A549 (cell line): ENCODE measurements around the gene PRLR. TPM values are rescaled to one million over a fixed set of nuclear protein-coding genes. Genes with fewer than 3 reads are reported as not detected.

ENCODE experiments used
- ATAC-seq, 2 experiments: fragments of 200-7000 bp in 1 of 2; fragments of >200 bp in 1 of 2; cut with Nextera tagmentation in 1 of 2; cut with Tn5 transposase in 1 of 2; 3 replicates each; pipeline versions ENCODE4 v1.8.0 to v1.9.1; 2018 to 2020; ENCODE audit warnings: mild to moderate bottlenecking in 1 of 2, moderate library complexity in 1 of 2
- CTCF ChIA-PET: fragments of 300-600 bp; sonication (Branson Sonifier 250); formaldehyde crosslinking; extraction: SDS; loops from one replicate; lab custom pipeline; 2021; ENCODE audit warnings: antibody characterized with exemption, inconsistent platforms; lab: Yijun Ruan, JAX
- POLR2A ChIA-PET: fragments of 350-600 bp; formaldehyde crosslinking; extraction: SDS; loops from one replicate; lab custom pipeline; 2021; ENCODE audit warnings: antibody characterized with exemption, inconsistent platforms; lab: Yijun Ruan, JAX
- DNase-seq, 2 experiments: peaks; one replicate each; pipeline versions ENCODE4 v3.0.0 to v3.0.0-alpha.2; 2011 to 2016; ENCODE audit warnings: low read depth in 1 of 2, low spot score in 1 of 2
- FAIRE-seq: peaks from 2 replicates; lab custom pipeline; 2011; peaks lifted over from hg19 to GRCh38; lab: Jason Lieb, UNC
- H3K27ac ChIP-seq, 2 experiments: fragments of >200 bp; sonication (Bioruptor Twin); formaldehyde crosslinking; 3 replicates each; pipeline ENCODE4 v1.5.1; 2016 to 2017
- H3K4me1 ChIP-seq: fragments of >200 bp; sonication (Bioruptor Twin); formaldehyde crosslinking; 3 replicates; pipeline ENCODE4 v1.6.1; 2016
- H3K4me2 ChIP-seq: fragments of >200 bp; sonication (Bioruptor Twin); formaldehyde crosslinking; 3 replicates; pipeline ENCODE4 v1.6.1; 2016
- H3K4me3 ChIP-seq: fragments of >200 bp; sonication (Bioruptor Twin); formaldehyde crosslinking; 3 replicates; pipeline ENCODE4 v1.5.1; 2016
- H3K9me3 ChIP-seq: fragments of >200 bp; sonication (Bioruptor Twin); formaldehyde crosslinking; 3 replicates; pipeline ENCODE4 v1.6.1; 2016
- CEBPB ChIP-seq, 2 experiments: fragments of >200 bp in 1 of 2; sonication (Bioruptor Twin) in 1 of 2; formaldehyde crosslinking in 1 of 2; IDR thresholded peaks; 2 replicates each; pipeline ENCODE4 v1.6.1; 2012 to 2016
- CHD4 ChIP-seq: fragments of 200-600 bp; sonication (generic); IDR thresholded peaks from 2 replicates; pipeline ENCODE4 v1.6.1; 2016; ENCODE audit warnings: antibody characterized with exemption, mild to moderate bottlenecking, borderline replicate concordance
- FOSB ChIP-seq: fragments of 250-450 bp; sonication (Bioruptor Pico); IDR thresholded peaks from 2 replicates; pipeline ENCODE4 v1.5.0; 2020; ENCODE audit warnings: mild to moderate bottlenecking, moderate library complexity
- FOSL2 ChIP-seq, 2 experiments: fragments of 450-650 bp in 1 of 2; fragments of >200 bp in 1 of 2; sonication (Bioruptor Twin) in 1 of 2; formaldehyde crosslinking; IDR thresholded peaks; 2 replicates each; pipeline versions ENCODE4 v1.5.0 to v1.6.1; 2016 to 2020; ENCODE audit warnings: mild to moderate bottlenecking in 1 of 2, moderate library complexity in 1 of 2
- FOXS1 ChIP-seq: fragments of 250-450 bp; sonication (Bioruptor Pico); IDR thresholded peaks from 2 replicates; pipeline ENCODE4 v1.5.0; 2020; ENCODE audit warnings: mild to moderate bottlenecking, moderate library complexity
- HOXB5 ChIP-seq: fragments of 250-450 bp; sonication (Bioruptor Pico); IDR thresholded peaks from 2 replicates; pipeline ENCODE4 v1.5.0; 2020; ENCODE audit warnings: mild to moderate bottlenecking, moderate library complexity
- KDM1A ChIP-seq: fragments of 200-600 bp; sonication (generic); IDR thresholded peaks from 2 replicates; pipeline ENCODE4 v1.6.1; 2016; ENCODE audit warnings: low read depth, mild to moderate bottlenecking
- MAZ ChIP-seq: fragments of 150-350 bp; IDR thresholded peaks from 2 replicates; pipeline ENCODE4 v1.6.1; 2014; ENCODE audit warnings: antibody characterized with exemption, low read depth, low read length, borderline replicate concordance
- MYC ChIP-seq: IDR thresholded peaks from 2 replicates; pipeline ENCODE4 v1.6.1; 2012; ENCODE audit warnings: mild to moderate bottlenecking, inconsistent platforms, low read length, improper control_type of control experiment, borderline replicate concordance
- POLR2A ChIP-seq: IDR thresholded peaks from 2 replicates; pipeline ENCODE4 v1.6.1; 2012; ENCODE audit warnings: mild to moderate bottlenecking, low read length
- RARB ChIP-seq: fragments of 250-450 bp; sonication (Bioruptor Pico); IDR thresholded peaks from 2 replicates; pipeline ENCODE4 v1.8.0; 2021; ENCODE audit warnings: mild to moderate bottlenecking, moderate library complexity
- RFX5 ChIP-seq: fragments of 450-650 bp; IDR thresholded peaks from 2 replicates; pipeline ENCODE4 v1.7.1; 2014; ENCODE audit warnings: antibody characterized with exemption, mild to moderate bottlenecking, moderate library complexity
- RNF2 ChIP-seq: fragments of 200-600 bp; sonication (generic); IDR thresholded peaks from 2 replicates; pipeline ENCODE4 v1.6.1; 2016; ENCODE audit warnings: low read depth, mild to moderate bottlenecking, antibody characterized with exemption, moderate library complexity, borderline replicate concordance
- TP53 ChIP-seq: fragments of 250-450 bp; sonication (Bioruptor Pico); IDR thresholded peaks from 2 replicates; pipeline ENCODE4 v1.5.0; 2021; ENCODE audit warnings: mild to moderate bottlenecking, moderate library complexity
- ZC3H11A ChIP-seq: fragments of 450-650 bp; IDR thresholded peaks from 2 replicates; pipeline ENCODE4 v1.6.1; 2014; ENCODE audit warnings: antibody characterized with exemption, mild to moderate bottlenecking
- WGBS: methylation state at CpG from one replicate; pipeline ENCODE4 v1.1.6; 2017; ENCODE audit errors: missing lambda C conversion rate; 5-methylcytosine and 5-hydroxymethylcytosine counted together
- polyA plus RNA-seq, 4 experiments: library from polyadenylated mRNA; depleted of rRNA in 3 of 4; stranded (reverse); fragments of >200 nt; fragmentation: RNase III in 1 of 4; extraction: RNeasy Plus Mini Kit Qiagen cat#74134 plus additional on column Dnase treatment in 1 of 4; gene quantifications; 2 replicates in 3 of 4; 3 replicates in 1 of 4; pipeline ENCODE4 v1.2.3, GENCODE V29; 2011 to 2017
- TF ChIP-seq, protein P1 (sequence below): fragments of 450-650 bp; IDR thresholded peaks from 2 replicates; pipeline ENCODE4 v1.6.1; 2014; ENCODE audit warnings: antibody characterized with exemption
- TF ChIP-seq, protein P2 (sequence below): fragments of 150-350 bp; IDR thresholded peaks from 2 replicates; pipeline ENCODE4 v1.6.1; 2014; ENCODE audit warnings: low read depth, mild to moderate bottlenecking, low read length
- TF ChIP-seq, protein P3 (sequence below): fragments of >200 bp; sonication (Bioruptor Twin); formaldehyde crosslinking; IDR thresholded peaks from 3 replicates; pipeline ENCODE4 v1.5.1; 2016
- TF ChIP-seq, protein P4 (sequence below): IDR thresholded peaks from 2 replicates; pipeline ENCODE4 v1.6.1; 2012
- TF ChIP-seq, protein P5 (sequence below): fragments of >200 bp; sonication (Bioruptor Twin); formaldehyde crosslinking; IDR thresholded peaks from 3 replicates; pipeline ENCODE4 v1.6.1; 2016

Gene PRLR
- polyA plus RNA-seq, 2 of the 4 experiments (the other 2 are of a cell fraction), result 0.09 TPM; not detected in 1

DNA sequence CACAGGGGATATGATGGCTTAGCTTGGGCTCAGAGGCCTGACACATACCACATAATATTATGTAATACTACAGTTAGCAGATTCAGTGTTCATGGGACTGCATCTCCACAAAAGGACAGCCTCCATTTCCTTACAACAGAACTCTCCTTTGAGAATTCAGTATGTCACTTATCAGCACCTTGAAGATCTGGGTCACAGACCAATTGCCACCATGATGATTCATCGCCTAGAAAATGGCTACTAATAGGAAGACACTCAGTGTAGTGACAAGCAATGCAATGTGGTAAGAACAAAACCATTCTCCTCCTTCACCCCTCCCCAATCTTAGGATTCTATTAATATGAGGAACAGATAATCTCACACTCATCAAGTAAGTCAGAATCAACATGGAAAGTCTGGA, 38.7 kb upstream of the PRLR start:
- no peak for ATAC-seq
- Histone ChIP-seq H3K27ac (no peak overlapping the region), H3K4me2 (no peak overlapping the region), H3K9me3 (no peaks in the 10 kb centered on the region), H3K4me1 (no peaks in the 10 kb centered on the region), H3K4me3 (no peak overlapping the region)
- WGBS, result 13% methylated on average over 1 of the region's 1 CpG
- no peak for FAIRE-seq
- TF ChIP-seq, protein P1, sequence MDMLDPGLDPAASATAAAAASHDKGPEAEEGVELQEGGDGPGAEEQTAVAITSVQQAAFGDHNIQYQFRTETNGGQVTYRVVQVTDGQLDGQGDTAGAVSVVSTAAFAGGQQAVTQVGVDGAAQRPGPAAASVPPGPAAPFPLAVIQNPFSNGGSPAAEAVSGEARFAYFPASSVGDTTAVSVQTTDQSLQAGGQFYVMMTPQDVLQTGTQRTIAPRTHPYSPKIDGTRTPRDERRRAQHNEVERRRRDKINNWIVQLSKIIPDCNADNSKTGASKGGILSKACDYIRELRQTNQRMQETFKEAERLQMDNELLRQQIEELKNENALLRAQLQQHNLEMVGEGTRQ, result no peak
- TF ChIP-seq, protein P2, sequence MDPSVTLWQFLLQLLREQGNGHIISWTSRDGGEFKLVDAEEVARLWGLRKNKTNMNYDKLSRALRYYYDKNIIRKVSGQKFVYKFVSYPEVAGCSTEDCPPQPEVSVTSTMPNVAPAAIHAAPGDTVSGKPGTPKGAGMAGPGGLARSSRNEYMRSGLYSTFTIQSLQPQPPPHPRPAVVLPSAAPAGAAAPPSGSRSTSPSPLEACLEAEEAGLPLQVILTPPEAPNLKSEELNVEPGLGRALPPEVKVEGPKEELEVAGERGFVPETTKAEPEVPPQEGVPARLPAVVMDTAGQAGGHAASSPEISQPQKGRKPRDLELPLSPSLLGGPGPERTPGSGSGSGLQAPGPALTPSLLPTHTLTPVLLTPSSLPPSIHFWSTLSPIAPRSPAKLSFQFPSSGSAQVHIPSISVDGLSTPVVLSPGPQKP, result no peak
- TF ChIP-seq, protein P3, sequence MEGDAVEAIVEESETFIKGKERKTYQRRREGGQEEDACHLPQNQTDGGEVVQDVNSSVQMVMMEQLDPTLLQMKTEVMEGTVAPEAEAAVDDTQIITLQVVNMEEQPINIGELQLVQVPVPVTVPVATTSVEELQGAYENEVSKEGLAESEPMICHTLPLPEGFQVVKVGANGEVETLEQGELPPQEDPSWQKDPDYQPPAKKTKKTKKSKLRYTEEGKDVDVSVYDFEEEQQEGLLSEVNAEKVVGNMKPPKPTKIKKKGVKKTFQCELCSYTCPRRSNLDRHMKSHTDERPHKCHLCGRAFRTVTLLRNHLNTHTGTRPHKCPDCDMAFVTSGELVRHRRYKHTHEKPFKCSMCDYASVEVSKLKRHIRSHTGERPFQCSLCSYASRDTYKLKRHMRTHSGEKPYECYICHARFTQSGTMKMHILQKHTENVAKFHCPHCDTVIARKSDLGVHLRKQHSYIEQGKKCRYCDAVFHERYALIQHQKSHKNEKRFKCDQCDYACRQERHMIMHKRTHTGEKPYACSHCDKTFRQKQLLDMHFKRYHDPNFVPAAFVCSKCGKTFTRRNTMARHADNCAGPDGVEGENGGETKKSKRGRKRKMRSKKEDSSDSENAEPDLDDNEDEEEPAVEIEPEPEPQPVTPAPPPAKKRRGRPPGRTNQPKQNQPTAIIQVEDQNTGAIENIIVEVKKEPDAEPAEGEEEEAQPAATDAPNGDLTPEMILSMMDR, result no peak
- TF ChIP-seq POLR2A (no peak), MAZ (no peak), RARB (no peak), RFX5 (no peak), TP53 (CRISPR knock-in tag) (no peak), MYC (no peak), FOSL2 (IDR thresholded peaks at IDR 0.05) (no peak), FOSL2 (CRISPR knock-in tag; IDR thresholded peaks at IDR 0.05) (no peak), HOXB5 (CRISPR knock-in tag) (no peak)
- TF ChIP-seq, protein P4, sequence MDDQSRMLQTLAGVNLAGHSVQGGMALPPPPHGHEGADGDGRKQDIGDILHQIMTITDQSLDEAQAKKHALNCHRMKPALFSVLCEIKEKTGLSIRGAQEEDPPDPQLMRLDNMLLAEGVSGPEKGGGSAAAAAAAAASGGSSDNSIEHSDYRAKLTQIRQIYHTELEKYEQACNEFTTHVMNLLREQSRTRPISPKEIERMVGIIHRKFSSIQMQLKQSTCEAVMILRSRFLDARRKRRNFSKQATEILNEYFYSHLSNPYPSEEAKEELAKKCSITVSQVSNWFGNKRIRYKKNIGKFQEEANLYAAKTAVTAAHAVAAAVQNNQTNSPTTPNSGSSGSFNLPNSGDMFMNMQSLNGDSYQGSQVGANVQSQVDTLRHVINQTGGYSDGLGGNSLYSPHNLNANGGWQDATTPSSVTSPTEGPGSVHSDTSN, result no peak
- ChIA-PET POLR2A (no interaction called here), CTCF (no interaction called here)
- DNase-seq, result no peak

DNA sequence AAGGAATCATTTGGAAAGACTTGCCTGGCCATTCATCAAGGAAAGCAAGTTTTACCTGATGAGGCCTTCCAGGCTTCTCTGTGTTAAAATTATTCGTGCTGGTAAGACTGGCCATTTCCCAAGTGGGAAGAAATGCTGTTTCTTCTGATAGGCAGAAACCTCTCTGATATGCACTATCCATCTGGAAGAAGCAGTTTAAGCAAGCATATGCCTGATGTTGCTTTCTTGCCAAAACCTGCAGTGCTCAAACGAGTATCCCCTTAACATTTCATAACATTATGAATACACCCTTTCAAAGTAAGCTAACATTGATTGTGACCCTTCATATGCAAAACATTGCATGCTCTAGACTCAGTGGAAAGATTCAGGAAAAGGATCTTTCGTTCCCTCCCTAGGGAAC, 36.0 kb upstream of the PRLR start:
- H3K4me2 ChIP-seq, result no peak overlapping the region
- H3K4me3 ChIP-seq, result no peak overlapping the region
- TF ChIP-seq CEBPB (IDR thresholded peaks at IDR 0.05), result no peak
- TF ChIP-seq RNF2, result no peak
- TF ChIP-seq RARB, result no peak
- TF ChIP-seq FOSB (CRISPR knock-in tag), result no peak
- TF ChIP-seq KDM1A, result no peak
- no peak for TF ChIP-seq FOXS1 (CRISPR knock-in tag)
- TF ChIP-seq ZC3H11A, result no peak
- TF ChIP-seq, protein P5, sequence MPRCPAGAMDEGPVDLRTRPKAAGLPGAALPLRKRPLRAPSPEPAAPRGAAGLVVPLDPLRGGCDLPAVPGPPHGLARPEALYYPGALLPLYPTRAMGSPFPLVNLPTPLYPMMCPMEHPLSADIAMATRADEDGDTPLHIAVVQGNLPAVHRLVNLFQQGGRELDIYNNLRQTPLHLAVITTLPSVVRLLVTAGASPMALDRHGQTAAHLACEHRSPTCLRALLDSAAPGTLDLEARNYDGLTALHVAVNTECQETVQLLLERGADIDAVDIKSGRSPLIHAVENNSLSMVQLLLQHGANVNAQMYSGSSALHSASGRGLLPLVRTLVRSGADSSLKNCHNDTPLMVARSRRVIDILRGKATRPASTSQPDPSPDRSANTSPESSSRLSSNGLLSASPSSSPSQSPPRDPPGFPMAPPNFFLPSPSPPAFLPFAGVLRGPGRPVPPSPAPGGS, result no peak
- TF ChIP-seq CHD4, result no peak
- TF ChIP-seq, all 56 proteins: peak for 0
- no peak for DNase-seq
- no peaks in the 10 kb centered on the region for H3K4me1 ChIP-seq
- WGBS, result 2% methylated on average over 3 of the region's 3 CpGs
- no peak for ATAC-seq
- FAIRE-seq, result no peak
- no peaks in the 10 kb centered on the region for H3K9me3 ChIP-seq
- ChIA-PET POLR2A (no interaction called here), CTCF (no interaction called here)
- H3K27ac ChIP-seq, result no peak overlapping the region
